HG03571 (cell line): ENCODE results near the gene LRRC4B.

Source experiments
- ATAC-seq: cut with Tn5 transposase; IDR thresholded peaks from one replicate; pipeline ENCODE4 v1.9.1; 2021; ENCODE audit not compliant: unreplicated experiment

Gene LRRC4B

DNA sequence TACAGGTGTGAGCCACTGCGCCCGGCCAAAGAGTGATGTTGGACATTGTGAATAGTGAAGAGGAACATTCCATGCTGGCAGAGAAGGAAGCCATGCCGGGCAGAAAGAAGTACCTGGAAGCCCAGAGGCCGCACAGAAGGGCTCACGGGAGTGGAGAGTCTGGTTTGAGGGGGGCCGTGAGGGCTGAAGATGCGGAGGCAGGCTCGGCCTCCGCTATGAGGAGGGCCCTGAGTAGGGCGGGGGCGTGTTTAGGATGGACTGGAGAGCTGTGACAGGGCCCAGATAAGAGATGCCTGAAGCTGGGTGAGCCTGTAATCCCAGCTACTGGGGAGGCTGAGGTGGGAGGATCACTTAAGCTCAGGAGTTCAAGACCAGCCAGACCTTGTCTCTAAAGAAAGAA lies 58.9 kb downstream of the LRRC4B start:
- no peak for ATAC-seq

DNA sequence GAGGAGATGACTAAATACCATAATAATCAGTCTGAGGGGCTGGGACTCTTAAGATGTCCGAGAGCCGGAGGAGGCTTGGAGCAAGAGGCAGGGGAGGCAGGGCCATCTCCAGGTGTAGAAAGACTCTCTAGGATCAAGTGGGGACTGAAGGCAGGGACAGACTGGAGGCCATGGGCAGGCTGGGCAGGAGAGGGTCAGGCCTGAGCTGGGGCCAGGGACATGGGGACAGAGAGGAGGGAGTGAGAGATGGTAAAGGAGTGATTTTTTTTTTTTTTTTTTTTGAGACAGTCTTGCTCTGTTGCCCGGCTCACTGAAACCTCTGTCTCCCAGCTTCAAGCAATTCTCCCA lies 59.4 kb downstream of the LRRC4B start:
- ATAC-seq = no peak

DNA sequence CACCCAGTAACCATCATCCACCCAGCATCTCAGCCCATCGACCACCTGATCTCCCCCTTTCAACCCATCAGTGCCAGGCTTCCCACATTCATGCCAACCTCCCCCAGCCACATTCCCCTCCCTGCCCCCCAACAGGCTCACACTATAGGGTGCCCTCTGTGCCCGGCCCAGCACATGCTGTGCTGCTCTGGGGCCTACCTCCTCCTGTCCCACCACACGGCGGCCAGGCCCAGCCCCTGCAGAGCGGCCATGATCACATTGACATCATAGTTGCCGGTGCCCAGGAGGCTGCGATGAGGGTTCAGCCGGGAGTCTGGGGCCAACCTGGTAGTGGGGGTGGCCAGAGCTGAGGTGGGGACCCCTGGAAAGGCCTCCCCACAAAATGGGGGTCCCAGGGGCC lies 60.9 kb downstream of the LRRC4B start:
- no peak for ATAC-seq

DNA sequence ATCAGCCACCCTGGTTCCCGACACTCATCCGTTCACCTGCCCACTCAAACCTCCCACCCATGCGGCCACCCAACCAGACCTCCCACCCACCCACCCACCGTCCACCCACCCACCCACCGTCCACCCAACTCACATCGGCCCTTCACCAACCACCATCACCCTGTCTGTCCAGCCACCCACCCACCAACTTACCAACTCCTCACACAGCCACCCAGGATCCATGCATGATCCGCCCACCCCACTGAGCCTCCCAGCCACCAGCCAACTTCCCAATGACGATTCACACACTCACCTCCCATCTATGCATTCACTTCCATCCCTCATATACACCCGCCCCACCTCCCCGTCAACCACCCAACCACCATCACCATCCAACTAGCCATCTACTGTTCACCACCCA lies 61.5 kb downstream of the LRRC4B start:
- no peak for ATAC-seq

DNA sequence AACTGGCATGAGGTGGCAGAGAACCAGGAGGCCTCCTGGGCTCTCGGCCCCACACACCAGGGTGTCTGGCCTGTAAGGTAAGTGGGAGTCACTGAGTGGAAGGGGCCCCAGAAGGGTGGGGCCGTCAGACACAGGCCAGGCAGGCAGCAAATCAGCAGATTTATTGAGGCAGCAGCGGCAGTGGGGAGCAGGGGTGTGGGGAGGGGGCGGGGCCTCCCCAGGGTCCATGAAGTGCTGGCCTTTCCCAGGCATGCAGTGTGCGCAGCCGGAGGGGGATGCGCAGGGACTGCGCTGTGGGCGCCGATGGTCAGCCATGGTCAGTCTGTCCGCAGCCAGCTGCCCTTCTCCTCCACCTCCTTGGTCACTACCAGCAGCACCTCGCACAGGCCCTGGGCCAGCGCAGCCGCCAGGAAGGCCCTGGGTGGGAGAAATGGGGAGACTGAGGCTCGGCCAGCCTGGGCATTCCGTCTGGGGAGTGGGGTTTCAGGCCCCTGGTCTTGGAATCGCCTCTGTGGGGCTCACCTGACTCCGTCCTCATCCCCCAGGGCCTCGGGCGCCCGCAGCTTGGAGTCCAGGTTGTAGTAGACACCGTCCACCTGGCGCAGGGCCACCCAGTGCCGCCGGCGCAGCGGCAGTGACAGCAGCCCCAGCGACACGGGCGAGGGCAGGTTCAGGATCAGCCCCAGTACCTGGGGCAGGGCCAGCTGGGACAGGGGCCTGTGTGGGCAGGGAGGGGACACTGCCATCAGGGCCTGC lies 62.2 kb downstream of the LRRC4B start:
- ATAC-seq = no peak

DNA sequence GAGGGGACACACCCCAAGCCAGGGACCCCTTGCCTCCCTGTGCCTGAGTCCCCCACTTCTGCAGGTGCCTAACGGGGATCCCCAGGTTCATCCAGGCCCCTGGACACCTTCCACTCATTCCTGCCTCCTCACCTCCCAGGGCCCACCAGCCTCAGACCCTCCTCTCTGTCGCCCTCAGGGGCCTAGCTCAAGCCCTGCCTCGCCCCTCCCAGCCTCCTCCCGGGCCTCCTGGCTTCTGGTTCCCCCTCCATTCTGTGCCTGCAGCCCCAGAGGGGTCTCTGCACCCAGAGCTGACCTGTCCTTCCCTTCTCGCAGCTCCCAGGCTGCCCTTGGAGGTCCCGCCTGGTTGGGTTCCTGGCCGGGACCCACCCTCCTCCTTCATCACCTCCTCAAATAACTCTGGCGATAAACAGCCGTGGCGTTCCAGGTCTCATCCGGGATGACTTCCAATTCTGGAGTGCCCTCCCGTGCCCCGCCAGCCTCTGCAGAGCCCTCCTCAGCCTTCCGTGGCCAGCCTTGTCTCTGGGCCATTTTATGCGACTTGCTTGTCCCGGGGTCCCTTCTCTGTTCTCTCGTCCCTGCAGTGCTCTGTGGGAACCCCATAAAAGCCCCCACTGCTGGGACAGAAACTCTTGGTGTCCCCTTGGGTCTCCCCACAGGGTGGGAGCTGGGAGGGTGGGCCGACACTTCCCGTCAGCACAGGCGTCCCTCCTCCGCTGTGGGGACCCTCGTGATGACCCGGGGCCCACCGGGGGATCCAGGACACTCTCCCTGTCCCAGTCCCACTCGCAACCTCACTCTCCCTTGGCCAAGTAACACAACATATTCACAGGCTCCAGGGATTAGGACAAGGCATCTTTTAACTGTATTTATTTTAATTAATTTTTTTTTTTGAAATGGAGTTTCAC lies 66.4 kb downstream of the LRRC4B start:
- ATAC-seq = no peak

DNA sequence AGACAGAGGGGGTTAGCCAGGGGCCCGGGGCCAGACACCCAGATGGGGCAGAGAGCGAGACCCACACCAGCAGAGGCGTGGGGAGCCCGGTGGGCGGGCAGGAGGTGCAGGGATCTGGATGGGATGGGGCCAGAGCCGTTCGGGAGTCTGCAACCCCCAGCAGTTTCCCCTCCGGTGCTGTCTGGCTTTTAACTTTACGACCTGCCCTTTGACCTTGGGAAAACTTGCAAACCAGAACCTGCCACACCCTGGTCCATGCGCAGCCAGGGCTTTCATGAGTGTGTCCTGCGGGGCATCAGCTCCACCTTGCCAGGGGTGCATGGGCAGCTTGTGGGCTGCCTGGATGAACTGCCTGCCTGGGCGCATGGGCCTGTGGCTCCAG lies 67.1 kb downstream of the LRRC4B start:
- no peak for ATAC-seq

DNA sequence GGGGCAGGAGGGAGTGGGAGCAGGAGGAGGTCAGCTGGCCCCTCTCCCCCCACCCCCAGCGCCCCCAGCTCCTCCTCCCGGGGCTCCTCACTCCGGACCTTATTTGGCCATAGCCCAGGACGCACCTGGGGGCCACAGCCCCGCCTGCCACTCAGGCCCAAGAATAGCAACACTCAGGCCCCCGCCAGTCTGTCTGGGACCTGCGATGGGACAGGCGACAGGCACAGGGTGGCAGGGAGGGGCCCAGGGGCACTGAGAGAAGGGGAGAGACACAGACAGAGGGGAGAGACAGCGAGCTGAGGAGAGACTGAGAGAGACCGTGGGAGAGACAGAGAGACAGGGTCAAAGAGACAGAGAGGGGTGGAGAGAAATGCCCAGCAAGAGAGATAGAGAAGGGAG lies 67.5 kb downstream of the LRRC4B start:
- no peak for ATAC-seq

DNA sequence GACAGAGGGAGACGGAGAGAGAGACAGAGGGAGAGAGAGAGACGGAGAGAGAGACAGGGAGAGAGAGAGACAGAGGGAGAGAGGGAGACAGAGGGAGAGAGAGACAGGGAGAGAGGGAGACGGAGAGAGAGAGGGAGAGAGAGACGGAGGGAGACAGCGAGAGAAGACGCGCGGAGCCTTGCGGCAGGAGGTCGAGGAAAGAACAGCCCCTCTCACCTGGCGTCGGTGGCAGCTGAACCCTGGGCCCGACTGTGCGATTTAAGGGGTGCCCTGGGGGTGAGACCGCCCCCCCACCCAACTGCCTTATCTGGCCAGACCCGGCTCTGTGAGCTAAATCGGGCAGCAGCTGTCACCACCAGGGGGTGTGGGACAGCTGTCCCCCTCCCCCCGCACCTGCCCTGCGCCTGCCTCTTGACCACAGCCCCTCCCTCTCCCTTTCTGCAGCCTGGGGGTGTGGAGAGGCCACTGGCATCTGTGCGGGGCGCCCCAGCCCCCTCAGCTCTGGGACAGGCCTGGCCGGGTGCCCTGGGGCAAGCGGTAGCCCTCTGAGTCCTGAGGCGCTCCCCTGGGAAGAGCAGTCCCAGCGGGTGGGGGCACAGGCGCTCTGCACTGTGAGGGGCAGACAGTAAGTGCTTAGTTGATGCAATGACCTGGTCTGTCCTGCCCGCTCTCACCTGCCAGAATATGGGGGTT lies 68.0 kb downstream of the LRRC4B start:
- no peak for ATAC-seq

DNA sequence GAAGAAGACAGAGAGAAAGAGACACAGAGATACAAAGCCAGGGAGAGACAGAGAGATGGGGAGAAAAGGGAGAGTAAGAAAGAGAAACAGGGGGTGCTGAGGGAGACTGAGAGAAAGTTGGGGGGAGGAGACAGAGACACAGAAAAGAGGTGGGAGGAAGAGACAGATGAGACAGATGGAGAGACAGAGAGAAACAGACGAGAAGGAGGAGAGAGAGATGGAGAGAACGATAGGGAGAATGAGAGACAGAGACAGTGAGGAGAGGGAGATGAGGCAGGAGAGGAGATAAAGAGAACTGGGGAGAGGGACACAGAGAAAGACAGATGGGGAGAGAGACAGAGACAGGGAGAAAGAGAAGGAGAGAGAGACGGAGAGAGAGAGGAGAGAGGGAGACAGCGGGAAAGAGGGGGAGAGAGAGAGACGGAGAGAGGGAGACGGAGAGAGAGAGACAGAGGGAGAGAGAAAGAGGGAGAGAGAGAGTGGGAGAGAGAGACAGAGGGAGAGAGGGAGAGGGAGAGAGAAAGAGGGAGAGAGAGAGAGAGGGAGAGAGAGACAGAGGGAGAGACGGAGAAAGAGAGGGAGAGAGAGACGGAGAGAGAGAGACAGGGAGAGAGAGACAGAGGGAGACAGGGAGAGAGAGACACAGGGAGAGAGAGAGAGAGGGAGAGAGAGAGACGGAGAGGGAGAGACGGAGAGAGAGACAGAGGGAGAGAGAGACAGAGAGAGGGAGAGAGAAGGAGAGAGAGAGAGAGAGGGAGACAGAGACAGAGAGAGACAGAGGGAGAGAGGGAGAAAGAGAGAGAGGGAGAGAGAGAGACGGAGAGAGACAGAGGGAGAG lies 69.8 kb downstream of the LRRC4B start:
- ATAC-seq = no peak

DNA sequence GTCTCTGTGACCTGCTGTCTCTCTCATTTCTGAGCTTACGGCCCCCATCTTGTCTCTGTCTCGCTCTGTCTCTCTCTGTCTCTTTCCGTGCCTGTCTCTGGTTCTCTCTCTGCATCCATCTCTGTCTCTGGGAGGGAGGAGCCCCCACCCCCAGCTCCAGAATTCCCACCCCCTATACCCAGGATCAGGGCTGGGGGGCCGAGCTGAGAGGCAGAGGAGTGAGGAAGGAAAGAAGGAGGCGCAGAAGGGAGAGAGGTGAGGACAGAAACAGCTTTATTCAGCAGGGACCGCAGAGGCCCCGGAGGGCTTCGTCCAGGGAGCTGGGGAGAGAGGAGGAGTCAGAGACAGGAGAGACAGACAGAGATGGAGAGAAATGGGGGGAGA lies 71.2 kb downstream of the LRRC4B start:
- no peak for ATAC-seq

DNA sequence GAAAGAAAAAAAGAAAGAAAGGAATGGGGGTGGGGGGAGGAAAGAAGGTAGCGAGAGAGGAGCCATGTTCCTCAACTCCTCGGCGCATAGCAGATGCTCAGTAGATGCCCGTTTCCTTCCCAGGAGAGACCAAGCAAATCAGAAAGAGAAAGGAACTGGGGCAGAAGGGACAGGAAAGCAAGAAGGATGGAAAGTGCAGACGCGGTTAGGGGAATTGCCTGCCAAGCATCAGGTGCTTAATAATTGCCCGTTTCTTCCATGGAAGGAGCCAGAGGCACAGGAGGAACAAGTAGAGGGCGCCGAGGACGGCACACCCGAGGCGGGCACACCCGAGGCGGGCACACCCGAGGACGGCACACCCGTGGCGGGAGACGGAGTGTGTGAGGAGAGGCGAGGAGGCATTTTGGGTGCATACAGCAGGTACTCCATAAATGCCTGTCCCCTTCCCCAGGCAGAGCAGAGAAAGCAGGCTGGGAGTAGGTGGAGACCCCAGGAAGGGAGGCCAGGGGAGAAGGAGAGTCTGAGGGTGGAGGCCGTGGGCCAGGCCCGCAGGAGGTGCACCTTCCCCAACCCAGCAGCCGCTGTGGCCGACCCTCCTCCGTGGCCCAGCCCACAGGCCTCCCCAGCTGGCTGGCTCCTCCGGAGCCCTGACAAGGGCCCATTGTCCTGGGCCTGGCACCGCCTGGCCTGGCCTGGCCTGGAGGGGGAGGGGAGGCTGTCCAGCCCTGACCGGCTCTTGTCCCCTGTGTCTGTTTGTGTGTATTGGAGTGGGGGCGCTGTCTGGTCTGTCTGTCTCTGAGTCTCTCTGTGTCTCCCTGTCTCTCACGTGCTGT lies 71.8 kb downstream of the LRRC4B start:
- ATAC-seq = no peak

DNA sequence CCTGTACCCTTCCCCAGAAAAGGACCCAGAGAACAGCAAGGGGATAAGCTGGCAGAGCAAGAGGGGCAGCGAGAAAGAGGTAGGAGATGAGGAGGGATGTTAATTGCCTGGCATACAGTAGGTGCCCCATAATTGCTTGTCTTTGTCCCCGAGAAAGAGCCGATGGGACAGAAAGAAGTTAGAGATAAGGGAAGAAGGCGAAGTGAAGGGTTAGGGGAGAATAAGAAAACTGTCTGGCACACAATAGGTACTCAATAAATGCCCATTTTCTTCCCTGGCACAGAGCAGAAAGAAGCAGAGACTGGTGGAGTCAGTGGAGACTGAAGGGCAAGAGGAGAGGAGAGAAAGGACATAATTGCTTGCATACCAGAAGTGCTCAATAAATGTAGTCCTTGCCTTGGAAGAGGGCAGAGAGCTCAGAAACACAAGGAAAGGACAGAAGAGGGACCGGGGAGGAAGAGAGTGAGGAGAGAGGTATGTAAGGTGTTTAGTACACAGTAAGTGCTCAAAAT lies 73.2 kb downstream of the LRRC4B start:
- no peak for ATAC-seq

DNA sequence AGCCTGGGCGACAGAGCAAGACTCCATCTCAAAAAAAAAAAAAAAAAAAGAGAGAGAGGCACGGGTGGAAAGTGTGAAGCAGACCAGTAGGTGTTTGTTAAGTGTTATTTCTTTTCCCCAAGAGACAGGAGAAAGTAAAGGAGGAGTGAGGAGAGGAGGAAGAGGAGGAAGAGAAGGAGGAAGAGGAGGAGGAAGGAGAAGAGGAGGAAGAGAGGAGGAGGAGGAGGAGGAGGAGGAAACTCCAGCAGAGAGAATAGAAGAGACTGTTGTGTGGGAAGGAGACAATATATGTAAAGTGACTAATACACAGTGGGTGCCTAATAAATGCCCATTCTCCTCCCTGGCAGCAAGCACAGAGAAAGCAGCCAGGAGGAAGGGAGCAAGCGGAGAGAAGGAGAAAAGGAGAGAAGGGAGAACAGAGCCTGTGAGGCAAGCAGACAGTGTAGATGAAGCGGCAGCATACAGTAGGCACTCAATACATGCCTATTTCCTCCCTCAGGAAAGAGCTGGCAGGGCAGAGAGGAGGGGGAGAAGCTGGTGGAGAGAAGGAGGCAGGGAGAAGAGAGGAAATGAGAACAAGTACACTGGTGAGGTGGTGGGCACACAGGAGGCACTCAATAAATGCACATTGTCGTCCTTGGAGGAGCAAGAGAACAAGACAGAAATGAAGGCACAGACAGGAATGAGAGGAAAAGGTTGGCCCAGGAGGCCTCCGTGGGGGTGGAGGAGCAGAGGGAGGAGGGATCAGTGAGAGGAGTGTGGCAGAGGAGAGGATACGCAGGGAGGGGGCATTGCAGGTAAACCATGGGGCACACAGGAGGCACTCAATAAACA lies 73.8 kb downstream of the LRRC4B start:
- ATAC-seq = no peak

DNA sequence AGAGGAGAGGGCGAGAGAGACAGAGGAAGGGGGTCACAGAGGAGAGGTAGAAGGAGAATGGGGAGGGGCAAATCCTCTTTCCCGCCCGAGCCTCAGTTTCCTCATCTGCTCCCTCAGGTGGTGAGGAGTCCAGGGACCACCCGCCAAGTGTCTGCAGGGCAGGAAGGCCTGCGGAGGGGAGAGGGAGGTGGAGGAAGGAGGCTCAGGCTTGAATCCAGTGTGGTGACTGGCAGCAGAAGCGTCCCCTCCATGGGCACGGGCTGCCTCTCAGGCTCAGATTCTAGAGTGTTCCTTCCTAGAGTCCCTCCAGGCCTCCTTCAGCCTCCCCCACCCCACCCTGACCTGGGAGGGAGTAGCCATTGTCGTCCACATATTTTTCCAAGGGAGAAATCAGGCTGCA lies 75.1 kb downstream of the LRRC4B start:
- ATAC-seq = no peak

DNA sequence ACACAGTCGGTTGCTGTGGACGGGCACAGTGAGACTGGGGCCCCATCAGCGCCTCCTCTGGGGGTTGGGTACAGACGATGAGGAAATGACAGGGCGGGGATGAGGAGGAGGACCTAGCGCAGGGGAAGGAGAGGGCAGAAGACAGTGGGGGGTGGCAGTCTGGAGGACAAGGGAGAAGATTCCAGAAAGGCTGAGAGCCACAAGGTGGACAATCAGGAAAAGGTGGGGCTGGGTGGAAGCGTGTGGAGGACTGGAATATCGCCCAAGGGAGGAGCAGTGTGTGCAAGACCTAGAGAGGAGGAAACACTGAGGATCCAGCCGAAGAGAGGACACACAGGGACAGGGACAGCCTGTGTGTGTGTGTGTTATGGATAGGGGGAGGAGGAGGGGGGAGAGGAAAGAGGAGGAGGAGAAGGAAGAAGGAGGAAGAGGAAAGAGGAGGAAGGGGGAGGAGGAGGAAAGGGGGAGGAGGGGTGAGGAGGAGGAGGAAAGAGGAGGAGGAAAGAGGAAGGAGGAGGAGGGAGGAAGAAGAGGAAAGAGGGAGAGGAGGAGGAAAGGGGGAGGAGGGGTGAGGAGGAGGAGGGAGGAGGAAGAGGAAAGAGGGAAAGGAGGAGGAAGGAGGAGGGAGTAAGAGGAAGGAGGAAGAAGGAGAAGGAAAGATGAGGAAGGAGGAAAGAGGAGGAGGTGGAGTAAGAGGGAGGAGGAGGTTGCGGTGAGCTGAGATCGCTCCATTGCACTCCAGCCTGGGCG lies 75.8 kb downstream of the LRRC4B start:
- no peak for ATAC-seq

DNA sequence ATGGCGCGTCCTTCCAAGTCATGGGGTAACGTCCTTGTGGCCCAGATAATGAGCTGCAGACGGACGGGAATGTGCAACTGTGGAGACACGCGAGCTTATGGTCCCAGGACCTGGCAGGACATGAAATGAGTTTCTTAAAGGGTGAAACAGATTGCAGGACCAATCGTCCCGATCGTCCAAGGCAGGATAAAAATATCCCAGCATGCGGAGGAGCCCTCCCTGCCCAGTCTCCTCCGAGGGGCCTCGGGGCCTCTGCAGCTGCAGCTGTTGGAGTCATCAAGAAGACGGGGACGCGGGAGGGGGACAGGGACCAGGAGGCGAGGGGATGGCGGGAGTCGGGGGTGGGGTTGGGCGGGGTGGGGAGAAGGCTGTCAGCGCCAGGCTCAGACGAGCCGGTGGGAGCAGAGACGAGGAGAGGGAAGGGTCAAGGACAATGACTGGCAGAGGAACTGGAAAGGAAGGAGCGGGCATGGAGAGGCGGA lies 77.2 kb downstream of the LRRC4B start:
- no peak for ATAC-seq

DNA sequence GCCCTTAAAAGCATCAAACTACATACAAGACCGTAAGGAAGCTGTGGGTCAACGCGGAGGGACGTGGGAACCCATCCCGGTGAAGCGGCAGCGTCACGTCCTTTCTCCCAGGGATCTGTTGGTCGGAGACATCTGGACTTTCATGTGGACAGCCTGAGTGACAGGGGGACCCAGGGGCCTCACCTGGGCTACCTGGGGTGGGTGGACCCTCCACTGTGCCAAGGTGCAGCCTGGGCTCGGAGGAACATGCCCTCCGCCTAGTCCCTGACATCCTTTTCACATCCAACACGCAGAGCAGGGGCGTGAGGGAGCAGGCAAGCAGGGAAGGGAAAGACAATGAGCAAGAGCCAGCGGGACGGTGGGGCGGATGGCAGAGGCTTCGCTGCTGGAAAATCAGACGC lies 77.8 kb downstream of the LRRC4B start:
- no peak for ATAC-seq
